ENCODE measurements around the gene BRCA2.

DNA sequence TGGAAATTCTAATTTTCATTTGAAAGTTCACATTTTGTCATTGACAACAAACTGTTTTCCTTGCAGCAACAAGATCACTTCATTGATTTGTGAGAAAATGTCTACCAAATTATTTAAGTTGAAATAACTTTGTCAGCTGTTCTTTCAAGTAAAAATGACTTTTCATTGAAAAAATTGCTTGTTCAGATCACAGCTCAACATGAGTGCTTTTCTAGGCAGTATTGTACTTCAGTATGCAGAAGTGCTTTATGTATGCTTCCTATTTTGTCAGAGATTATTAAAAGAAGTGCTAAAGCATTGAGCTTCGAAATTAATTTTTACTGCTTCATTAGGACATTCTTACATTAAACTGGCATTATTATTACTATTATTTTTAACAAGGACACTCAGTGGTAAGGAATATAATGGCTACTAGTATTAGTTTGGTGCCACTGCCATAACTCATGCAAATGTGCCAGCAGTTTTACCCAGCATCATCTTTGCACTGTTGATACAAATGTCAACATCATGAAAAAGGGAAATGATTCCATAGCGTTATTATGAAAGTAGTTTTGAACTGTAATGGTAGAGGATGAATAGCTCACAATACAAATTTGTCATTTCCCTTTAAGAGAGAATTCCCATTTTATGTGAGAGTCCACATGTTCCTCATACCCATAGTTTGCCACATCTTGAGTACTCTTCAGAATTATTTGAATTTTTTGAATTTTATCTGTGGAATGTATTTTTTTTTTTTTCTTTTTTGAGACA is 2.6 kb downstream of the BRCA2 start:
- TF ChIP-seq, protein P1, sequence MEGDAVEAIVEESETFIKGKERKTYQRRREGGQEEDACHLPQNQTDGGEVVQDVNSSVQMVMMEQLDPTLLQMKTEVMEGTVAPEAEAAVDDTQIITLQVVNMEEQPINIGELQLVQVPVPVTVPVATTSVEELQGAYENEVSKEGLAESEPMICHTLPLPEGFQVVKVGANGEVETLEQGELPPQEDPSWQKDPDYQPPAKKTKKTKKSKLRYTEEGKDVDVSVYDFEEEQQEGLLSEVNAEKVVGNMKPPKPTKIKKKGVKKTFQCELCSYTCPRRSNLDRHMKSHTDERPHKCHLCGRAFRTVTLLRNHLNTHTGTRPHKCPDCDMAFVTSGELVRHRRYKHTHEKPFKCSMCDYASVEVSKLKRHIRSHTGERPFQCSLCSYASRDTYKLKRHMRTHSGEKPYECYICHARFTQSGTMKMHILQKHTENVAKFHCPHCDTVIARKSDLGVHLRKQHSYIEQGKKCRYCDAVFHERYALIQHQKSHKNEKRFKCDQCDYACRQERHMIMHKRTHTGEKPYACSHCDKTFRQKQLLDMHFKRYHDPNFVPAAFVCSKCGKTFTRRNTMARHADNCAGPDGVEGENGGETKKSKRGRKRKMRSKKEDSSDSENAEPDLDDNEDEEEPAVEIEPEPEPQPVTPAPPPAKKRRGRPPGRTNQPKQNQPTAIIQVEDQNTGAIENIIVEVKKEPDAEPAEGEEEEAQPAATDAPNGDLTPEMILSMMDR (IDR thresholded peaks at IDR 0.05; ENCODE audit: insufficient read depth, low read length, poor library complexity, severe bottlenecking) = no peak
- no peak for TF ChIP-seq EZH2phosphoT487 (conservative IDR thresholded peaks at IDR 0.05; ENCODE audit: low read length)

Data from SU-DHL-6 (cell line).